ENCODE data around the gene HDAC1. TPM values are rescaled to one million over a fixed set of nuclear protein-coding genes. Genes with fewer than 3 reads are reported as not detected.

HDAC1 gene
- total and polyA plus RNA-seq, 10 of the 15 experiments (the other 5 are each of a cell fraction or from before 2014, with no cell fraction given): 147 to 331 (median 168) TPM

DNA sequence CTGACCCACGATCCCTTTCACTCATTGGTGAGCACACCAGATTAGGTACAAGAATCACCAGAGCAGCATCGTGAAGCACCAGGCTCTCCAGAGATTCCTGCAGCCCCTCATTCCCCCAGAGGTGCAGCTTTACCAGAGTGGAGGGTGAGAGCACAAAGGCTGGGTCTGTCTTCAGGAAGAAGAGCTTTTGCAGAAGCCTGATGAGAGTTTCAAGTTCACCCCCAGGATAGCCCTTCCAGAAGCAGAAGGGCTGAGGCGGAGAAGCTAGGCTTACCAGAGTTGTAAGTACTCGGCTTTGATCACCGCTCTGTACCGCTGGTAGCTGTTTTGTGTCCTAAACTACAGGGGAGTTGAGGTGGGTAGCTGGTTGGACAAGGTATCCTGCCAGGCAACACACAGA lies 73.6 kb downstream of the HDAC1 start:
- ChIA-PET CTCF (interaction anchor here (0.9 to 2.6 kb wide), 5 partner anchors 11 to 150 kb away, joined by 3 to 7 read pairs (median 4); no protein-coding TSS in a partner anchor), RAD21 (ENCODE audit: unreplicated experiment) (no interaction called here), POLR2A (interaction anchor here (0.5 kb wide), 1 partner anchor 112 kb away, joined by 3 read pairs; no protein-coding TSS in a partner anchor), SMC1A (ENCODE audit: uncharacterized antibody, unreplicated experiment) (interaction anchor here (0.6 to 0.9 kb wide), 3 partner anchors 36 to 493 kb away, joined by 3 read pairs; no protein-coding TSS in a partner anchor)
- no peak for FAIRE-seq
- Histone ChIP-seq H4K20me1 (ENCODE audit: control insufficient read depth, insufficient read depth) (no peaks in the 10 kb centered on the region), H3K36me3 (ENCODE audit: control insufficient read depth in 2 of 2, insufficient read depth in 2 of 2, low read length in 1 of 2) (peaks cover 3 to 10% of the 10 kb centered on the region in 2 experiments), H3K9me3 (replicated peaks; ENCODE audit: control insufficient read depth, insufficient read depth, low read length) (no peaks in the 10 kb centered on the region), H3K4me3 (no peak overlapping the region), H3K79me2 (ENCODE audit: control insufficient read depth, insufficient read depth, low read length) (no peaks in the 10 kb centered on the region), H3K27ac (ENCODE audit: control insufficient read depth, insufficient read depth) (no peak overlapping the region), H3K27me3 (replicated peaks in 1 of 2; ENCODE audit: control insufficient read depth in 2 of 2, insufficient read depth in 2 of 2, low read length in 1 of 2) (no peaks in the 10 kb centered on the region), H3K9ac (ENCODE audit: control insufficient read depth, insufficient read depth, low read length) (no peak overlapping the region), H3K4me2 (ENCODE audit: control insufficient read depth, insufficient read depth) (no peak overlapping the region), H2AFZ (ENCODE audit: control insufficient read depth, low read depth, low read length) (no peak overlapping the region), H3K4me1 (ENCODE audit: control insufficient read depth, insufficient read depth, low read length) (no peaks in the 10 kb centered on the region)
- DNase-seq (ENCODE audit: low read depth, low spot score): no peak
- no TSS peak for BruUV-seq (replicated peaks)
- ATAC-seq: no peak
- 85% methylated on average over 6 of the region's 6 CpGs for WGBS (ENCODE audit: insufficient coverage, insufficient replicate concordance, low lambda C conversion rate, missing lambda C conversion rate)
- intact Hi-C loops (cut with micrococcal nuclease; ENCODE audit: unreplicated experiment): no loop called here
- in situ Hi-C loops (cut with MboI): no loop called here
- no peak for TF ChIP-seq CREB1 (IDR thresholded peaks at IDR 0.05; ENCODE audit: low read depth)
- TF ChIP-seq, protein P1, sequence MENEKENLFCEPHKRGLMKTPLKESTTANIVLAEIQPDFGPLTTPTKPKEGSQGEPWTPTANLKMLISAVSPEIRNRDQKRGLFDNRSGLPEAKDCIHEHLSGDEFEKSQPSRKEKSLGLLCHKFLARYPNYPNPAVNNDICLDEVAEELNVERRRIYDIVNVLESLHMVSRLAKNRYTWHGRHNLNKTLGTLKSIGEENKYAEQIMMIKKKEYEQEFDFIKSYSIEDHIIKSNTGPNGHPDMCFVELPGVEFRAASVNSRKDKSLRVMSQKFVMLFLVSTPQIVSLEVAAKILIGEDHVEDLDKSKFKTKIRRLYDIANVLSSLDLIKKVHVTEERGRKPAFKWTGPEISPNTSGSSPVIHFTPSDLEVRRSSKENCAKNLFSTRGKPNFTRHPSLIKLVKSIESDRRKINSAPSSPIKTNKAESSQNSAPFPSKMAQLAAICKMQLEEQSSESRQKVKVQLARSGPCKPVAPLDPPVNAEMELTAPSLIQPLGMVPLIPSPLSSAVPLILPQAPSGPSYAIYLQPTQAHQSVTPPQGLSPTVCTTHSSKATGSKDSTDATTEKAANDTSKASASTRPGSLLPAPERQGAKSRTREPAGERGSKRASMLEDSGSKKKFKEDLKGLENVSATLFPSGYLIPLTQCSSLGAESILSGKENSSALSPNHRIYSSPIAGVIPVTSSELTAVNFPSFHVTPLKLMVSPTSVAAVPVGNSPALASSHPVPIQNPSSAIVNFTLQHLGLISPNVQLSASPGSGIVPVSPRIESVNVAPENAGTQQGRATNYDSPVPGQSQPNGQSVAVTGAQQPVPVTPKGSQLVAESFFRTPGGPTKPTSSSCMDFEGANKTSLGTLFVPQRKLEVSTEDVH (IDR thresholded peaks at IDR 0.05; ENCODE audit: low read depth, partially characterized antibody): no peak
- TF ChIP-seq, protein P2, sequence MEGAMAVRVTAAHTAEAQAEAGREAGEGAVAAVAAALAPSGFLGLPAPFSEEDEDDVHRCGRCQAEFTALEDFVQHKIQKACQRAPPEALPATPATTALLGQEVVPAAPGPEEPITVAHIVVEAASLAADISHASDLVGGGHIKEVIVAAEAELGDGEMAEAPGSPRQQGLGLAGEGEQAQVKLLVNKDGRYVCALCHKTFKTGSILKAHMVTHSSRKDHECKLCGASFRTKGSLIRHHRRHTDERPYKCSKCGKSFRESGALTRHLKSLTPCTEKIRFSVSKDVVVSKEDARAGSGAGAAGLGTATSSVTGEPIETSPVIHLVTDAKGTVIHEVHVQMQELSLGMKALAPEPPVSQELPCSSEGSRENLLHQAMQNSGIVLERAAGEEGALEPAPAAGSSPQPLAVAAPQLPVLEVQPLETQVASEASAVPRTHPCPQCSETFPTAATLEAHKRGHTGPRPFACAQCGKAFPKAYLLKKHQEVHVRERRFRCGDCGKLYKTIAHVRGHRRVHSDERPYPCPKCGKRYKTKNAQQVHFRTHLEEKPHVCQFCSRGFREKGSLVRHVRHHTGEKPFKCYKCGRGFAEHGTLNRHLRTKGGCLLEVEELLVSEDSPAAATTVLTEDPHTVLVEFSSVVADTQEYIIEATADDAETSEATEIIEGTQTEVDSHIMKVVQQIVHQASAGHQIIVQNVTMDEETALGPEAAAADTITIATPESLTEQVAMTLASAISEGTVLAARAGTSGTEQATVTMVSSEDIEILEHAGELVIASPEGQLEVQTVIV (IDR thresholded peaks at IDR 0.05; ENCODE audit: borderline replicate concordance, partially characterized antibody): no peak
- no peak for TF ChIP-seq SRF (IDR thresholded peaks at IDR 0.05; ENCODE audit: low read depth in 2 of 2, low read length in 2 of 2)
- no peak for TF ChIP-seq ZBED1 (IDR thresholded peaks at IDR 0.05; ENCODE audit: borderline replicate concordance)
- TF ChIP-seq, protein P3, sequence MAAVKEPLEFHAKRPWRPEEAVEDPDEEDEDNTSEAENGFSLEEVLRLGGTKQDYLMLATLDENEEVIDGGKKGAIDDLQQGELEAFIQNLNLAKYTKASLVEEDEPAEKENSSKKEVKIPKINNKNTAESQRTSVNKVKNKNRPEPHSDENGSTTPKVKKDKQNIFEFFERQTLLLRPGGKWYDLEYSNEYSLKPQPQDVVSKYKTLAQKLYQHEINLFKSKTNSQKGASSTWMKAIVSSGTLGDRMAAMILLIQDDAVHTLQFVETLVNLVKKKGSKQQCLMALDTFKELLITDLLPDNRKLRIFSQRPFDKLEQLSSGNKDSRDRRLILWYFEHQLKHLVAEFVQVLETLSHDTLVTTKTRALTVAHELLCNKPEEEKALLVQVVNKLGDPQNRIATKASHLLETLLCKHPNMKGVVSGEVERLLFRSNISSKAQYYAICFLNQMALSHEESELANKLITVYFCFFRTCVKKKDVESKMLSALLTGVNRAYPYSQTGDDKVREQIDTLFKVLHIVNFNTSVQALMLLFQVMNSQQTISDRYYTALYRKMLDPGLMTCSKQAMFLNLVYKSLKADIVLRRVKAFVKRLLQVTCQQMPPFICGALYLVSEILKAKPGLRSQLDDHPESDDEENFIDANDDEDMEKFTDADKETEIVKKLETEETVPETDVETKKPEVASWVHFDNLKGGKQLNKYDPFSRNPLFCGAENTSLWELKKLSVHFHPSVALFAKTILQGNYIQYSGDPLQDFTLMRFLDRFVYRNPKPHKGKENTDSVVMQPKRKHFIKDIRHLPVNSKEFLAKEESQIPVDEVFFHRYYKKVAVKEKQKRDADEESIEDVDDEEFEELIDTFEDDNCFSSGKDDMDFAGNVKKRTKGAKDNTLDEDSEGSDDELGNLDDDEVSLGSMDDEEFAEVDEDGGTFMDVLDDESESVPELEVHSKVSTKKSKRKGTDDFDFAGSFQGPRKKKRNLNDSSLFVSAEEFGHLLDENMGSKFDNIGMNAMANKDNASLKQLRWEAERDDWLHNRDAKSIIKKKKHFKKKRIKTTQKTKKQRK (IDR thresholded peaks at IDR 0.05; ENCODE audit: low read depth, low read length): no peak
- no peak for TF ChIP-seq STAT1 (conservative IDR thresholded peaks at IDR 0.05)
- no peak for TF ChIP-seq NRF1 (conservative IDR thresholded peaks at IDR 0.05; ENCODE audit: low read depth, low read length)
- TF ChIP-seq ZNF207 (IDR thresholded peaks at IDR 0.05; ENCODE audit: borderline replicate concordance): no peak
- TF ChIP-seq, protein P4, sequence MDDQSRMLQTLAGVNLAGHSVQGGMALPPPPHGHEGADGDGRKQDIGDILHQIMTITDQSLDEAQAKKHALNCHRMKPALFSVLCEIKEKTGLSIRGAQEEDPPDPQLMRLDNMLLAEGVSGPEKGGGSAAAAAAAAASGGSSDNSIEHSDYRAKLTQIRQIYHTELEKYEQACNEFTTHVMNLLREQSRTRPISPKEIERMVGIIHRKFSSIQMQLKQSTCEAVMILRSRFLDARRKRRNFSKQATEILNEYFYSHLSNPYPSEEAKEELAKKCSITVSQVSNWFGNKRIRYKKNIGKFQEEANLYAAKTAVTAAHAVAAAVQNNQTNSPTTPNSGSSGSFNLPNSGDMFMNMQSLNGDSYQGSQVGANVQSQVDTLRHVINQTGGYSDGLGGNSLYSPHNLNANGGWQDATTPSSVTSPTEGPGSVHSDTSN (IDR thresholded peaks at IDR 0.05; ENCODE audit: insufficient replicate concordance, low read depth, low read length): no peak
- TF ChIP-seq, protein P5, sequence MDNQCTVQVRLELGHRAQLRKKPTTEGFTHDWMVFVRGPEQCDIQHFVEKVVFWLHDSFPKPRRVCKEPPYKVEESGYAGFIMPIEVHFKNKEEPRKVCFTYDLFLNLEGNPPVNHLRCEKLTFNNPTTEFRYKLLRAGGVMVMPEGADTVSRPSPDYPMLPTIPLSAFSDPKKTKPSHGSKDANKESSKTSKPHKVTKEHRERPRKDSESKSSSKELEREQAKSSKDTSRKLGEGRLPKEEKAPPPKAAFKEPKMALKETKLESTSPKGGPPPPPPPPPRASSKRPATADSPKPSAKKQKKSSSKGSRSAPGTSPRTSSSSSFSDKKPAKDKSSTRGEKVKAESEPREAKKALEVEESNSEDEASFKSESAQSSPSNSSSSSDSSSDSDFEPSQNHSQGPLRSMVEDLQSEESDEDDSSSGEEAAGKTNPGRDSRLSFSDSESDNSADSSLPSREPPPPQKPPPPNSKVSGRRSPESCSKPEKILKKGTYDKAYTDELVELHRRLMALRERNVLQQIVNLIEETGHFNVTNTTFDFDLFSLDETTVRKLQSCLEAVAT (IDR thresholded peaks at IDR 0.05): no peak
- no peak for TF ChIP-seq RAD21 (IDR thresholded peaks at IDR 0.05; ENCODE audit: insufficient read depth, low read depth, low read length)

All from GM12878 (cell line).